Measurements from ENCODE around the gene ST8SIA6. TPM values are rescaled to one million over a fixed set of nuclear protein-coding genes. Genes with fewer than 3 reads are reported as not detected.

Gene ST8SIA6
- total RNA-seq, 3 donors from 2014 or later (not counting 1 experiment from before 2014, with no cell fraction given): 12.2 to 19.7 (median 12.5) TPM

DNA sequence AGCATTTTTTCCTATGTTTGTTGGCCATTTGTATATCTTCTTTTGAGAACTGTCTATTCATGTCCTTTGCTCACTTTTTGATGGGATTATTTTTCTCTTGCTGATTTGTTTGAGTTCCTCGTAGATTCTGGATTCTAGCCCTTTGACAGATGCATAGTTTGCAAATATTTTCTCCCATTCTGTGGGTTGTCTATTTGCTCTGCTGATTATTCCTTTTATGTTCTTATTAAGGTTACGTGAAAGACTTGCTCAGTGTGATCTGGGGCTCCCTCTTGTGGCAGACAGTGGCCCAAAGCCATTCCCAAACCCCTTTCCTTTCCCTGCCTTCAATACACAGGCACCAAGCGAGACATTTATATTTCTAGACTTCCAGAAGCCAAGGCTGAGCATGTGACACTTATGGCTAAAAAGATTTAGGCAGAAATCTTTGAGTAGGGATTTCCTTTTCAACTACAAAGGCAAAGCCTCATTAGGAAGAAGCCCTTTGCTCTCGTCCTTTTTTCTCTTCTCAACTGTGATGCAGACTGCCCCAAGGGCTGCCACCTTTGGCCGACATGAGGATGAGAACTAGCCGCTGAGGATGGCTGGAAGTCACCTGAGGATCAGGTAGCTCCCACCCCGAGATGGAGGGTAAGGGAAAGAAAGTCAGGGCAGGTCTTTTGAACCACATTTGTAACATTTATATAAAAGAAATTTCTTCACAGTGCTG lies 23.6 kb downstream of the ST8SIA6 start:
- peak overlapping the region; percentile 54 for H3K4me3 Mint-ChIP-seq
- Histone ChIP-seq H3K4me3 (ENCODE audit: low read length) (no peak overlapping the region), H3K27me3 (ENCODE audit: control insufficient read depth, insufficient read depth, low read length) (no peaks in the 10 kb centered on the region), H3K27ac (ENCODE audit: low read length) (no peak overlapping the region), H3K4me1 (ENCODE audit: control insufficient read depth, insufficient read depth, low read length) (peaks cover 47% of the 10 kb centered on the region), H3K36me3 (ENCODE audit: control insufficient read depth, insufficient read depth, low read length) (no peaks in the 10 kb centered on the region), H3K9me3 (ENCODE audit: control insufficient read depth, insufficient read depth, low read length) (no peaks in the 10 kb centered on the region)
- H3K27ac Mint-ChIP-seq: peak overlapping the region; percentile 19 to 95
- TF ChIP-seq, protein P1, sequence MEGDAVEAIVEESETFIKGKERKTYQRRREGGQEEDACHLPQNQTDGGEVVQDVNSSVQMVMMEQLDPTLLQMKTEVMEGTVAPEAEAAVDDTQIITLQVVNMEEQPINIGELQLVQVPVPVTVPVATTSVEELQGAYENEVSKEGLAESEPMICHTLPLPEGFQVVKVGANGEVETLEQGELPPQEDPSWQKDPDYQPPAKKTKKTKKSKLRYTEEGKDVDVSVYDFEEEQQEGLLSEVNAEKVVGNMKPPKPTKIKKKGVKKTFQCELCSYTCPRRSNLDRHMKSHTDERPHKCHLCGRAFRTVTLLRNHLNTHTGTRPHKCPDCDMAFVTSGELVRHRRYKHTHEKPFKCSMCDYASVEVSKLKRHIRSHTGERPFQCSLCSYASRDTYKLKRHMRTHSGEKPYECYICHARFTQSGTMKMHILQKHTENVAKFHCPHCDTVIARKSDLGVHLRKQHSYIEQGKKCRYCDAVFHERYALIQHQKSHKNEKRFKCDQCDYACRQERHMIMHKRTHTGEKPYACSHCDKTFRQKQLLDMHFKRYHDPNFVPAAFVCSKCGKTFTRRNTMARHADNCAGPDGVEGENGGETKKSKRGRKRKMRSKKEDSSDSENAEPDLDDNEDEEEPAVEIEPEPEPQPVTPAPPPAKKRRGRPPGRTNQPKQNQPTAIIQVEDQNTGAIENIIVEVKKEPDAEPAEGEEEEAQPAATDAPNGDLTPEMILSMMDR (IDR thresholded peaks at IDR 0.05): peak; percentile 90
- ATAC-seq: peak in 2 of 3 donors; percentile 22 to 45
- H3K27me3 Mint-ChIP-seq (ENCODE audit: low read depth in 2 of 2): no peaks in the 10 kb centered on the region
- no peaks in the 10 kb centered on the region for H3K36me3 Mint-ChIP-seq
- no peaks in the 10 kb centered on the region for H3K9me3 Mint-ChIP-seq
- WGBS (ENCODE audit: insufficient coverage): 32% methylated on average over 6 of the region's 7 CpGs
- intact Hi-C loops (cut with micrococcal nuclease): loop anchor here (1.0 to 10.0 kb wide), 2 partner anchors 22 to 586 kb away; no protein-coding TSS in a partner anchor
- peak; percentile 52 to 84 for DNase-seq
- H3K4me1 Mint-ChIP-seq: peaks cover 67 to 74% of the 10 kb centered on the region in 2 donors

DNA sequence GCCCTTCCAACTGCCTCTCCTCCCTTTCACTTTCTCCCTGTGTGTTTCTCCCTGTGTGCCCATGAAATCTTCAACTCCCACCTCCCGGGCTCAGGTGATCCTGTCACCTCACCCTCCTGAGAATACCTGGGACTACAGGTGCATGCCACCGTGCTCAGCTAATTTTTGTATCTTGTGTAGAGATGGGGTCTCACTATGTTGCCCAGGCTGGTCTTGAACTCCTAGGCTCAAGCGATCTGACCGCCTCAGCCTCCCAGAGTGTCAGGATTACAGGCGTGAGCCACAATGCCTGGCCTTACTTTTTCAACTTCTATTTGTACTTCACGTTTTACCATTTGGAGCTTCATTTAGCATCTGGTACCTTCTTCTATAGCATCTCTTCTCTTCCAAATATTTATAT lies 24.9 kb downstream of the ST8SIA6 start:
- WGBS (ENCODE audit: insufficient coverage): 91% methylated on average over 6 of the region's 6 CpGs
- DNase-seq: no peak
- peak overlapping the region; percentile 75 for H3K27ac ChIP-seq (ENCODE audit: low read length)

DNA sequence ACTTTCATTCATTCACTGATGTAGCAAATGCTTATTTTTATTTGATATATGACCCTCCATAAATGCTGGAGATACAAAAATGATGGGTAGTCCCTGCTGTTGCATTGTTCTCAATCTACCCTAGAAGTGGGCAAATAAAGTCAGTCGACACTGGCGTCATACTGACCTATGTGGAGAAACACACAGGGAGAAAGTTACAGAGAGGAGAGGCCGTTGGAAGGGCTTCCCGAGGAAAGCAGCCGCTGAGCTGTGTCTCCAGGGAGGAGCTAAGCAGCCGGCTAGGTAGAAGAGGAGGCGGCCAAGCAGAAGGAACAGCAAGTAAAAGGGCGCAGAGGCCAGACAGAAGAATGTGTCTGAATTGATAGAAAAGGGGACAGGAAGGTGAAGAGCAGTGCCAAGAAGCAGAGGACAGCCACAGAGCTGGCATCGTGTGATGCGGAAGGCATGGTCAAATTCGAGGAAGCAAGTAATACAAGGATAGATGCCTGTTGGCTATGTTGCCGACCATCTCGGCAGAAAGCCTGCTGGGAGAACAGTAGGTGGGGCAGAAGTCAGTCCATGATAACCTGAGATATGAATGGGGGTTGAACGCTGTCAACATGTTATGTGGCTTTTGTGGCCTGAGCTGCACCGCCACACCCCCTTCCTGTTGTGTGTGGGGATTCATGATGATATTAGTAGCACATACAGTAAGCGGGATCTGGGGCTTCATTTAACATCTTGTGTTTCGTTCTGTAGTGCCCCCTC lies 25.9 kb downstream of the ST8SIA6 start:
- no peaks in the 10 kb centered on the region for H3K27me3 Mint-ChIP-seq (ENCODE audit: low read depth in 2 of 2)
- DNase-seq (peak; percentile 64 to 87), ATAC-seq (peak; percentile 82 to 85 (median 85))
- WGBS (ENCODE audit: insufficient coverage): 3% methylated on average over 15 of the region's 17 CpGs
- H3K9me3 Mint-ChIP-seq: no peaks in the 10 kb centered on the region
- Histone ChIP-seq H3K4me1 (ENCODE audit: control insufficient read depth, insufficient read depth, low read length) (peaks cover 58% of the 10 kb centered on the region), H3K27ac (ENCODE audit: low read length) (peak overlapping the region; percentile 75), H3K27me3 (ENCODE audit: control insufficient read depth, insufficient read depth, low read length) (no peaks in the 10 kb centered on the region), H3K4me3 (ENCODE audit: low read length) (peak overlapping the region; percentile 30), H3K9me3 (ENCODE audit: control insufficient read depth, insufficient read depth, low read length) (no peaks in the 10 kb centered on the region), H3K36me3 (ENCODE audit: control insufficient read depth, insufficient read depth, low read length) (no peaks in the 10 kb centered on the region)
- H3K4me1 Mint-ChIP-seq: peaks cover 78 to 81% of the 10 kb centered on the region in 2 donors
- H3K27ac Mint-ChIP-seq: peak overlapping the region; percentile 89 to 95
- intact Hi-C loops (cut with micrococcal nuclease): loop anchor here (2.0 to 5.0 kb wide), 4 partner anchors 24 to 401 kb away; partner anchors contain the start of gene STAM
- TF ChIP-seq, protein P1 (IDR thresholded peaks at IDR 0.05): no peak
- H3K4me3 Mint-ChIP-seq: peak overlapping the region; percentile 90
- H3K36me3 Mint-ChIP-seq: no peaks in the 10 kb centered on the region

More for the DNA sequence above, 24.9 kb downstream of the ST8SIA6 start:
- no peak overlapping the region for H3K4me3 ChIP-seq (ENCODE audit: low read length)
- Mint-ChIP-seq H3K4me1 (peaks cover 69 to 80% of the 10 kb centered on the region in 2 donors), H3K27ac (peak overlapping the region; percentile 89 to 95), H3K4me3 (peak overlapping the region; percentile 90), H3K27me3 (ENCODE audit: low read depth in 2 of 2) (no peaks in the 10 kb centered on the region), H3K36me3 (no peaks in the 10 kb centered on the region), H3K9me3 (no peaks in the 10 kb centered on the region)
- no peaks in the 10 kb centered on the region for H3K9me3 ChIP-seq (ENCODE audit: control insufficient read depth, insufficient read depth, low read length)
- intact Hi-C loops (cut with micrococcal nuclease): loop anchor here (2.0 to 5.0 kb wide), 4 partner anchors 23 to 402 kb away; partner anchors contain the start of gene STAM
- H3K27me3 ChIP-seq (ENCODE audit: control insufficient read depth, insufficient read depth, low read length): no peaks in the 10 kb centered on the region
- H3K36me3 ChIP-seq (ENCODE audit: control insufficient read depth, insufficient read depth, low read length): no peaks in the 10 kb centered on the region
- no peak for ATAC-seq
- TF ChIP-seq, protein P1 (IDR thresholded peaks at IDR 0.05): no peak
- peaks cover 58% of the 10 kb centered on the region for H3K4me1 ChIP-seq (ENCODE audit: control insufficient read depth, insufficient read depth, low read length)

Data from natural killer cell (primary cell).